ENCODE data around the gene ARID1B.
A peak's percentile ranks its signal among the peaks of the same experiment; 100 is the strongest.

ARID1B gene

DNA sequence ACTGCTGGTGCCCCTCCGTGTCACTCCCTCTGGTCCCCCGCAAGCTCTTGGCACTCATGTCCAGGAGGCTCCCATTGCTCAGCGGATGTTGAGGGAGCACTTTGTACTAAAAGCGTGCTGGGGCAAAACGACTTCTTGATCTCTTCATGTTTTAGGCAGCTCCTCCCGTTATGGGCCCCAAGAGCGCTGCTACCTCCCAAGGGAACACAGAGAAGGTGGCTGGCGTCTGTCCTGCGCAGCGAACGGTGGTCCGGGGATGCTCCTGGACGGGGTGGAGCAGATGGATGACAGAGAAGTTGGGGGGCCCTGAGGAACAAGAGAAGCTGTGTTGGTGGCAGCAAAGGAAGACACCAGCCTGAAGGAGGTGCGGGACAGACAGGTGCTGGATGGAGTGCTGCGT lies 446.3 kb downstream of the ARID1B start:
- peaks cover 33% of the 10 kb centered on the region for H3K4me1 ChIP-seq (ENCODE audit: insufficient read depth, low read length, severe bottlenecking)
- no peak overlapping the region for H2AFZ ChIP-seq (ENCODE audit: low read length)
- no peaks in the 10 kb centered on the region for H3F3A ChIP-seq (ENCODE audit: insufficient read depth, low read length)
- no peak overlapping the region for H3K27ac ChIP-seq (ENCODE audit: low read depth, low read length, poor library complexity, severe bottlenecking)
- TF ChIP-seq EZH2 (IDR thresholded peaks at IDR 0.05; ENCODE audit: borderline replicate concordance, low read length), result no peak
- TF ChIP-seq, protein P1, sequence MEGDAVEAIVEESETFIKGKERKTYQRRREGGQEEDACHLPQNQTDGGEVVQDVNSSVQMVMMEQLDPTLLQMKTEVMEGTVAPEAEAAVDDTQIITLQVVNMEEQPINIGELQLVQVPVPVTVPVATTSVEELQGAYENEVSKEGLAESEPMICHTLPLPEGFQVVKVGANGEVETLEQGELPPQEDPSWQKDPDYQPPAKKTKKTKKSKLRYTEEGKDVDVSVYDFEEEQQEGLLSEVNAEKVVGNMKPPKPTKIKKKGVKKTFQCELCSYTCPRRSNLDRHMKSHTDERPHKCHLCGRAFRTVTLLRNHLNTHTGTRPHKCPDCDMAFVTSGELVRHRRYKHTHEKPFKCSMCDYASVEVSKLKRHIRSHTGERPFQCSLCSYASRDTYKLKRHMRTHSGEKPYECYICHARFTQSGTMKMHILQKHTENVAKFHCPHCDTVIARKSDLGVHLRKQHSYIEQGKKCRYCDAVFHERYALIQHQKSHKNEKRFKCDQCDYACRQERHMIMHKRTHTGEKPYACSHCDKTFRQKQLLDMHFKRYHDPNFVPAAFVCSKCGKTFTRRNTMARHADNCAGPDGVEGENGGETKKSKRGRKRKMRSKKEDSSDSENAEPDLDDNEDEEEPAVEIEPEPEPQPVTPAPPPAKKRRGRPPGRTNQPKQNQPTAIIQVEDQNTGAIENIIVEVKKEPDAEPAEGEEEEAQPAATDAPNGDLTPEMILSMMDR (IDR thresholded peaks at IDR 0.05; ENCODE audit: low read length), result no peak
- H3K4me3 ChIP-seq (ENCODE audit: low read depth, low read length, poor library complexity, severe bottlenecking), result no peak overlapping the region
- no peak overlapping the region for H3K9ac ChIP-seq (ENCODE audit: low read length)
- no peaks in the 10 kb centered on the region for H3K36me3 ChIP-seq (ENCODE audit: insufficient read depth, low read length)
- H3K4me2 ChIP-seq (ENCODE audit: low read length), result peak overlapping the region; percentile 9; the same call in 1 of the 2 replicates
- H3K9me2 ChIP-seq (ENCODE audit: low read depth, low read length), result no peaks in the 10 kb centered on the region
- H3K79me2 ChIP-seq (ENCODE audit: insufficient read depth, low read length), result no peaks in the 10 kb centered on the region
- no peaks in the 10 kb centered on the region for H3K9me3 ChIP-seq (ENCODE audit: low read length)
- H4K20me1 ChIP-seq (ENCODE audit: insufficient read depth, low read length), result no peaks in the 10 kb centered on the region
- H3K27me3 ChIP-seq (ENCODE audit: insufficient read depth, low read length), result no peaks in the 10 kb centered on the region

GRCh38 chr6:157224178-157224950 lies 447.2 kb downstream of the ARID1B start:
- Histone ChIP-seq H3K27ac (ENCODE audit: low read depth, low read length, poor library complexity, severe bottlenecking) (no peak overlapping the region), H2AFZ (ENCODE audit: low read length) (no peak overlapping the region), H3K36me3 (ENCODE audit: insufficient read depth, low read length) (no peaks in the 10 kb centered on the region), H3K9me2 (ENCODE audit: low read depth, low read length) (no peaks in the 10 kb centered on the region), H3K4me2 (ENCODE audit: low read length) (no peak overlapping the region), H3K27me3 (ENCODE audit: insufficient read depth, low read length) (no peaks in the 10 kb centered on the region), H3K4me3 (ENCODE audit: low read depth, low read length, poor library complexity, severe bottlenecking) (no peak overlapping the region), H3F3A (ENCODE audit: insufficient read depth, low read length) (no peaks in the 10 kb centered on the region), H3K79me2 (ENCODE audit: insufficient read depth, low read length) (no peaks in the 10 kb centered on the region), H3K9ac (ENCODE audit: low read length) (no peak overlapping the region), H3K4me1 (ENCODE audit: insufficient read depth, low read length, severe bottlenecking) (peaks cover 38% of the 10 kb centered on the region), H3K9me3 (ENCODE audit: low read length) (no peaks in the 10 kb centered on the region), H4K20me1 (ENCODE audit: insufficient read depth, low read length) (no peaks in the 10 kb centered on the region)
- TF ChIP-seq, protein P1 (IDR thresholded peaks at IDR 0.05; ENCODE audit: low read length), result no peak
- TF ChIP-seq EZH2 (IDR thresholded peaks at IDR 0.05; ENCODE audit: borderline replicate concordance, low read length), result no peak

- Histone ChIP-seq H3K36me3 (ENCODE audit: insufficient read depth, low read length) (no peaks in the 10 kb centered on the region), H2AFZ (ENCODE audit: low read length) (no peak overlapping the region), H3K4me3 (ENCODE audit: low read depth, low read length, poor library complexity, severe bottlenecking) (no peak overlapping the region), H3K9ac (ENCODE audit: low read length) (no peak overlapping the region), H3K4me2 (ENCODE audit: low read length) (no peak overlapping the region), H3K9me2 (ENCODE audit: low read depth, low read length) (no peaks in the 10 kb centered on the region), H4K20me1 (ENCODE audit: insufficient read depth, low read length) (no peaks in the 10 kb centered on the region), H3K4me1 (ENCODE audit: insufficient read depth, low read length, severe bottlenecking) (peaks cover 42% of the 10 kb centered on the region), H3F3A (ENCODE audit: insufficient read depth, low read length) (no peaks in the 10 kb centered on the region), H3K79me2 (ENCODE audit: insufficient read depth, low read length) (no peaks in the 10 kb centered on the region), H3K27me3 (ENCODE audit: insufficient read depth, low read length) (no peaks in the 10 kb centered on the region), H3K9me3 (ENCODE audit: low read length) (no peaks in the 10 kb centered on the region), H3K27ac (ENCODE audit: low read depth, low read length, poor library complexity, severe bottlenecking) (no peak overlapping the region)
- TF ChIP-seq, protein P1 (IDR thresholded peaks at IDR 0.05; ENCODE audit: low read length), result no peak
- no peak for TF ChIP-seq EZH2 (IDR thresholded peaks at IDR 0.05; ENCODE audit: borderline replicate concordance, low read length)
Measured at GRCh38 chr6:157224951-157225574, 447.9 kb downstream of the ARID1B start.

Data from OCI-LY1 (cell line).